ENCODE data around the gene C1QTNF6.

DNA sequence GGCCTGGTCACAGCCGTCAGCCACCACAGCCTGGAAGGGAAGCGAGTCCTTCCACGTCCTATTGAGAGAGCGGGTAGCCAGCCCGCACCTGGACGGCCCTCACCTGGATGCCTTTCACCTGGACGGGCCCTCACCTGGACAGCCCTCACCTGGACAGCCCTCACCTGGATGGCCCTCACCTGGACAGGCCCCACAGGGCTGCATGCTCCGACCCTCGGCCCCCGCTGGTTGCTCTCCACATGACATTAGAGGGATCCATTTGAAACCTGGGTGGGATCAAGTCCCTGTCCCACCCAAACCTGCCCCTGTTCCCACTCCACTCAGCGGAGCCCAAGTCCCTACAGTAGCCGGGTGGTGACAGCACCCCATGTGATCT, 3.7 kb downstream of the C1QTNF6 start:
- TF ChIP-seq, protein P1, sequence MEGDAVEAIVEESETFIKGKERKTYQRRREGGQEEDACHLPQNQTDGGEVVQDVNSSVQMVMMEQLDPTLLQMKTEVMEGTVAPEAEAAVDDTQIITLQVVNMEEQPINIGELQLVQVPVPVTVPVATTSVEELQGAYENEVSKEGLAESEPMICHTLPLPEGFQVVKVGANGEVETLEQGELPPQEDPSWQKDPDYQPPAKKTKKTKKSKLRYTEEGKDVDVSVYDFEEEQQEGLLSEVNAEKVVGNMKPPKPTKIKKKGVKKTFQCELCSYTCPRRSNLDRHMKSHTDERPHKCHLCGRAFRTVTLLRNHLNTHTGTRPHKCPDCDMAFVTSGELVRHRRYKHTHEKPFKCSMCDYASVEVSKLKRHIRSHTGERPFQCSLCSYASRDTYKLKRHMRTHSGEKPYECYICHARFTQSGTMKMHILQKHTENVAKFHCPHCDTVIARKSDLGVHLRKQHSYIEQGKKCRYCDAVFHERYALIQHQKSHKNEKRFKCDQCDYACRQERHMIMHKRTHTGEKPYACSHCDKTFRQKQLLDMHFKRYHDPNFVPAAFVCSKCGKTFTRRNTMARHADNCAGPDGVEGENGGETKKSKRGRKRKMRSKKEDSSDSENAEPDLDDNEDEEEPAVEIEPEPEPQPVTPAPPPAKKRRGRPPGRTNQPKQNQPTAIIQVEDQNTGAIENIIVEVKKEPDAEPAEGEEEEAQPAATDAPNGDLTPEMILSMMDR (IDR thresholded peaks at IDR 0.05; ENCODE audit: control extremely low read depth in 1 of 3, insufficient read depth in 1 of 3, low read depth in 1 of 3, low read length in 3 of 3): no peak
- TF ChIP-seq SIN3A (conservative IDR thresholded peaks at IDR 0.05 in 1 of 2, IDR thresholded peaks at IDR 0.05 in 1 of 2; ENCODE audit: low read depth in 1 of 2, low read length in 2 of 2) (no peak), EZH2 (IDR thresholded peaks at IDR 0.05; ENCODE audit: low read depth, low read length, severe bottlenecking) (no peak), POU5F1 (IDR thresholded peaks at IDR 0.05; ENCODE audit: low read depth, low read length) (no peak), POLR2A (IDR thresholded peaks at IDR 0.05; ENCODE audit: control extremely low read depth in 1 of 2, low read depth in 2 of 2, low read length in 2 of 2) (no peak), KDM1A (IDR thresholded peaks at IDR 0.05; ENCODE audit: borderline replicate concordance, low read length) (no peak), SAP30 (IDR thresholded peaks at IDR 0.05; ENCODE audit: insufficient read depth, insufficient replicate concordance, low read length) (no peak), TBP (IDR thresholded peaks at IDR 0.05; ENCODE audit: low read depth, low read length) (no peak), BACH1 (IDR thresholded peaks at IDR 0.05; ENCODE audit: low read length) (no peak)
- TF ChIP-seq, protein P2, sequence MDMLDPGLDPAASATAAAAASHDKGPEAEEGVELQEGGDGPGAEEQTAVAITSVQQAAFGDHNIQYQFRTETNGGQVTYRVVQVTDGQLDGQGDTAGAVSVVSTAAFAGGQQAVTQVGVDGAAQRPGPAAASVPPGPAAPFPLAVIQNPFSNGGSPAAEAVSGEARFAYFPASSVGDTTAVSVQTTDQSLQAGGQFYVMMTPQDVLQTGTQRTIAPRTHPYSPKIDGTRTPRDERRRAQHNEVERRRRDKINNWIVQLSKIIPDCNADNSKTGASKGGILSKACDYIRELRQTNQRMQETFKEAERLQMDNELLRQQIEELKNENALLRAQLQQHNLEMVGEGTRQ (IDR thresholded peaks at IDR 0.05; ENCODE audit: low read length): no peak
- TF ChIP-seq, protein P3, sequence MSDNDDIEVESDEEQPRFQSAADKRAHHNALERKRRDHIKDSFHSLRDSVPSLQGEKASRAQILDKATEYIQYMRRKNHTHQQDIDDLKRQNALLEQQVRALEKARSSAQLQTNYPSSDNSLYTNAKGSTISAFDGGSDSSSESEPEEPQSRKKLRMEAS (IDR thresholded peaks at IDR 0.05): no peak
- TF ChIP-seq, protein P4, sequence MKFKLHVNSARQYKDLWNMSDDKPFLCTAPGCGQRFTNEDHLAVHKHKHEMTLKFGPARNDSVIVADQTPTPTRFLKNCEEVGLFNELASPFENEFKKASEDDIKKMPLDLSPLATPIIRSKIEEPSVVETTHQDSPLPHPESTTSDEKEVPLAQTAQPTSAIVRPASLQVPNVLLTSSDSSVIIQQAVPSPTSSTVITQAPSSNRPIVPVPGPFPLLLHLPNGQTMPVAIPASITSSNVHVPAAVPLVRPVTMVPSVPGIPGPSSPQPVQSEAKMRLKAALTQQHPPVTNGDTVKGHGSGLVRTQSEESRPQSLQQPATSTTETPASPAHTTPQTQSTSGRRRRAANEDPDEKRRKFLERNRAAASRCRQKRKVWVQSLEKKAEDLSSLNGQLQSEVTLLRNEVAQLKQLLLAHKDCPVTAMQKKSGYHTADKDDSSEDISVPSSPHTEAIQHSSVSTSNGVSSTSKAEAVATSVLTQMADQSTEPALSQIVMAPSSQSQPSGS (IDR thresholded peaks at IDR 0.05; ENCODE audit: low read length): no peak
- TF ChIP-seq, protein P5, sequence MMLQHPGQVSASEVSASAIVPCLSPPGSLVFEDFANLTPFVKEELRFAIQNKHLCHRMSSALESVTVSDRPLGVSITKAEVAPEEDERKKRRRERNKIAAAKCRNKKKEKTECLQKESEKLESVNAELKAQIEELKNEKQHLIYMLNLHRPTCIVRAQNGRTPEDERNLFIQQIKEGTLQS (IDR thresholded peaks at IDR 0.05; ENCODE audit: insufficient read depth, low read depth, low read length): no peak

All from H1 (cell line).